ENCODE results near the gene MTURN. TPM values are rescaled to one million over a fixed set of nuclear protein-coding genes. Genes with fewer than 3 reads are reported as not detected.

The MTURN gene
- polyA plus RNA-seq, 1 donor (not counting 4 experiments of a cell fraction or from before 2014, with no cell fraction given): 10.8 TPM

DNA sequence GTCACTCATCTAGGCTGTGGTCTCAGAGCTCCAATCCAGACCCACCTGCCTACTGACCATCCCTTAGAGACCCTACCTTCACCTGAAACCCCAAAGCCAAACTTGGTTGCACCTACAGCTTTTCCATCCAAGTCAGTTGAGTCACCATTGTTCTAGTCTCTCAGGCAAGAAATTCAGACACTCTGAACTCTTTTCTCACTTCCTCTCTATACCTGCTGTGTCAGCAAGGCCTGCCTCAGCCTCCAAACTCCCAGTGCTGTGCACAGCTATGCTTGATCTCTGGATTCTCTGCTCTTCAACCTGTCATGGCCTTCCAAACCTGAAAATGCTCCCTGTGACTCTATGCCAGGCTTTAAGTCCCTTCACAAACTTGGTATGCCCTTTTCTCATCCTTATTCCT is 47.4 kb upstream of the MTURN start:
- Histone ChIP-seq H3K9me3 (ENCODE audit: control insufficient read depth, low read depth, low read length) (no peaks in the 10 kb centered on the region), H3K36me3 (ENCODE audit: control insufficient read depth in 2 of 2, extremely low read depth in 1 of 2, insufficient read depth in 2 of 2, low read length in 2 of 2) (peaks cover 0 to 2% of the 10 kb centered on the region in 2 experiments), H3K27ac (ENCODE audit: control insufficient read depth, insufficient read depth, low read length) (no peak overlapping the region), H3K4me3 (ENCODE audit: control insufficient read depth in 2 of 3, extremely low read depth in 1 of 3, insufficient read depth in 2 of 3, low read depth in 1 of 3, low read length in 3 of 3) (no peak overlapping the region), H3K9ac (ENCODE audit: control insufficient read depth, extremely low read depth, insufficient read depth, low read length) (no peak overlapping the region), H2AFZ (ENCODE audit: control insufficient read depth, low read length) (no peak overlapping the region), H3K27me3 (ENCODE audit: control insufficient read depth, extremely low read depth, insufficient read depth, low read length) (no peaks in the 10 kb centered on the region), H3K4me2 (ENCODE audit: control insufficient read depth, extremely low read depth, insufficient read depth, low read depth, low read length) (no peak overlapping the region), H4K20me1 (ENCODE audit: control insufficient read depth, extremely low read depth, insufficient read depth, low read length) (no peaks in the 10 kb centered on the region), H3K9me1 (ENCODE audit: control insufficient read depth, extremely low read depth, insufficient read depth, low read length) (no peaks in the 10 kb centered on the region), H3K79me2 (ENCODE audit: control insufficient read depth, insufficient read depth, low read length) (no peaks in the 10 kb centered on the region), H3K4me1 (ENCODE audit: control insufficient read depth, extremely low read depth, insufficient read depth, low read length) (peaks cover 9% of the 10 kb centered on the region)
- dilution Hi-C loops (cut with MboI; ENCODE audit: extremely low pct_ligation_motif_present, low sequenced_read_pairs): no loop called here
- TF ChIP-seq EZH2 (IDR thresholded peaks at IDR 0.05; ENCODE audit: low read length) (no peak), CTCF (optimal IDR thresholded peaks at IDR 0.05 in 1 of 3, IDR thresholded peaks at IDR 0.05 in 1 of 3, conservative IDR thresholded peaks at IDR 0.05 in 1 of 3; ENCODE audit: extremely low read depth in 1 of 3, insufficient read depth in 2 of 3, low read length in 3 of 3) (no peak)
- FAIRE-seq: no peak
- no peak for DNase-seq (ENCODE audit: low read depth, low spot score)

GRCh38 chr7:30088362-30088761 is 46.4 kb upstream of the MTURN start:
- no peaks in the 10 kb centered on the region for H3K79me2 ChIP-seq (ENCODE audit: control insufficient read depth, insufficient read depth, low read length)
- FAIRE-seq: no peak

More at GRCh38 chr7:30088362-30088761, 46.4 kb upstream of the MTURN start:
- H3K4me2 ChIP-seq (ENCODE audit: control insufficient read depth, extremely low read depth, insufficient read depth, low read depth, low read length): no peak overlapping the region
- H3K36me3 ChIP-seq (ENCODE audit: control insufficient read depth in 2 of 2, extremely low read depth in 1 of 2, insufficient read depth in 2 of 2, low read length in 2 of 2): peaks cover 0 to 2% of the 10 kb centered on the region in 2 experiments
- H3K9me3 ChIP-seq (ENCODE audit: control insufficient read depth, low read depth, low read length): no peaks in the 10 kb centered on the region
- H3K9me1 ChIP-seq (ENCODE audit: control insufficient read depth, extremely low read depth, insufficient read depth, low read length): no peaks in the 10 kb centered on the region
- H3K4me1 ChIP-seq (ENCODE audit: control insufficient read depth, extremely low read depth, insufficient read depth, low read length): peaks cover 9% of the 10 kb centered on the region
- no peak for DNase-seq (ENCODE audit: low read depth, low spot score)
- dilution Hi-C loops (cut with MboI; ENCODE audit: extremely low pct_ligation_motif_present, low sequenced_read_pairs): no loop called here
- TF ChIP-seq CTCF (optimal IDR thresholded peaks at IDR 0.05 in 1 of 3, IDR thresholded peaks at IDR 0.05 in 1 of 3, conservative IDR thresholded peaks at IDR 0.05 in 1 of 3; ENCODE audit: extremely low read depth in 1 of 3, insufficient read depth in 2 of 3, low read length in 3 of 3) (no peak), EZH2 (IDR thresholded peaks at IDR 0.05; ENCODE audit: low read length) (no peak)
- no peak overlapping the region for H3K4me3 ChIP-seq (ENCODE audit: control insufficient read depth in 2 of 3, extremely low read depth in 1 of 3, insufficient read depth in 2 of 3, low read depth in 1 of 3, low read length in 3 of 3)
- H3K27me3 ChIP-seq (ENCODE audit: control insufficient read depth, extremely low read depth, insufficient read depth, low read length): no peaks in the 10 kb centered on the region
- no peak overlapping the region for H2AFZ ChIP-seq (ENCODE audit: control insufficient read depth, low read length)
- H3K27ac ChIP-seq (ENCODE audit: control insufficient read depth, insufficient read depth, low read length): no peak overlapping the region
- no peaks in the 10 kb centered on the region for H4K20me1 ChIP-seq (ENCODE audit: control insufficient read depth, extremely low read depth, insufficient read depth, low read length)
- no peak overlapping the region for H3K9ac ChIP-seq (ENCODE audit: control insufficient read depth, extremely low read depth, insufficient read depth, low read length)
